HEK293T (cell line): ENCODE measurements around the gene ZNF470.

ENCODE experiments used
- BHLHE40 ChIP-seq: fragments of 450-650 bp; IDR thresholded peaks from 2 replicates; pipeline ENCODE4 v1.6.1; 2016; ENCODE audit warnings: mild to moderate bottlenecking, moderate library complexity, borderline replicate concordance
- ELF4 ChIP-seq: fragments of 450-650 bp; IDR thresholded peaks from 2 replicates; pipeline ENCODE4 v1.6.1; 2017; ENCODE audit warnings: antibody characterized with exemption
- FOXK2 ChIP-seq: fragments of 450-650 bp; IDR thresholded peaks from 2 replicates; pipeline ENCODE4 v1.6.1; 2016; ENCODE audit warnings: mild to moderate bottlenecking
- FOXM1 ChIP-seq: fragments of 450-650 bp; IDR thresholded peaks from 2 replicates; pipeline ENCODE4 v1.6.1; 2017; ENCODE audit warnings: mild to moderate bottlenecking, borderline replicate concordance
- HDGF ChIP-seq: fragments of 450-650 bp; IDR thresholded peaks from 2 replicates; pipeline ENCODE4 v1.6.1; 2017; ENCODE audit warnings: antibody characterized with exemption, borderline replicate concordance
- LEF1 ChIP-seq: fragments of 450-650 bp; IDR thresholded peaks from 2 replicates; pipeline ENCODE4 v1.6.1; 2017; ENCODE audit warnings: mild to moderate bottlenecking, borderline replicate concordance
- SUZ12 ChIP-seq: fragments of 450-650 bp; IDR thresholded peaks from 2 replicates; pipeline ENCODE4 v1.6.1; 2016; ENCODE audit warnings: mild to moderate bottlenecking
- ZNF384 ChIP-seq: fragments of 450-650 bp; IDR thresholded peaks from 2 replicates; pipeline ENCODE4 v1.6.1; 2016
- TF ChIP-seq, protein P1 (sequence below): fragments of 450-650 bp; IDR thresholded peaks from 2 replicates; pipeline ENCODE4 v1.6.1; 2016

DNA sequence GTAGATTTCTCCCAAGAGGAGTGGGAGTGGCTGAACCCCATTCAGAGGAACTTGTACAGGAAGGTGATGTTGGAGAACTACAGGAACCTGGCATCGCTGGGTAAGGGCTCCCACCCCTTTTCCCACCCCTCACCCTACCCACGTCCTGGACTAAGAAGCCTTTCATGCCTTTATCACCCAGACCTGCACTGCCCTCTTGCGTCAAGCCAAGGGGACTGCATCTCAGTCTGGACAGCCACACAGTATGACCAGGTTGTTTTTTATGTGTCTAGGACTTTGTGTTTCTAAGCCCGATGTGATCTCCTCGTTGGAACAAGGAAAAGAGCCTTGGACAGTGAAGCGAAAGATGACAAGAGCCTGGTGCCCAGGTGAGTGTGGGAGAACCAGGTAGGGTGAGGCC, 19.7 kb upstream of the ZNF470 start:
- TF ChIP-seq LEF1 (no peak), ZNF384 (no peak), FOXK2 (no peak), SUZ12 (no peak), ELF4 (no peak), FOXM1 (no peak), BHLHE40 (no peak), HDGF (no peak)
- TF ChIP-seq, protein P1, sequence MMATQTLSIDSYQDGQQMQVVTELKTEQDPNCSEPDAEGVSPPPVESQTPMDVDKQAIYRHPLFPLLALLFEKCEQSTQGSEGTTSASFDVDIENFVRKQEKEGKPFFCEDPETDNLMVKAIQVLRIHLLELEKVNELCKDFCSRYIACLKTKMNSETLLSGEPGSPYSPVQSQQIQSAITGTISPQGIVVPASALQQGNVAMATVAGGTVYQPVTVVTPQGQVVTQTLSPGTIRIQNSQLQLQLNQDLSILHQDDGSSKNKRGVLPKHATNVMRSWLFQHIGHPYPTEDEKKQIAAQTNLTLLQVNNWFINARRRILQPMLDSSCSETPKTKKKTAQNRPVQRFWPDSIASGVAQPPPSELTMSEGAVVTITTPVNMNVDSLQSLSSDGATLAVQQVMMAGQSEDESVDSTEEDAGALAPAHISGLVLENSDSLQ, result no peak
